Gastrocnemius medialis (tissue), 4 donors: ENCODE results near the gene PRDM5.

Experiments used
- POLR2A ChIP-seq, 2 donors: fragments of 450-650 bp; IDR thresholded peaks; one replicate each; pipeline ENCODE4 v1.6.1; 2017; ENCODE audit warnings: antibody characterized with exemption in 2 of 2, mild to moderate bottlenecking in 2 of 2, moderate library complexity in 2 of 2
- TF ChIP-seq, protein P1 (sequence below), 5 experiments: fragments of 450-650 bp in 3 of 5; fragments of 200-600 bp in 2 of 5; sonication (generic) in 2 of 5; IDR thresholded peaks in 4 of 5; conservative IDR thresholded peaks in 1 of 5; 1 replicate in 4 of 5; 2 replicates in 1 of 5; pipeline ENCODE4 v1.5.1; 2016 to 2019; ENCODE audit warnings: antibody characterized with exemption in 5 of 5, mild to moderate bottlenecking in 3 of 5, moderate library complexity in 3 of 5

GRCh38 chr4:120777459-120777858 lies 145.1 kb downstream of the PRDM5 start:
- TF ChIP-seq, protein P1, sequence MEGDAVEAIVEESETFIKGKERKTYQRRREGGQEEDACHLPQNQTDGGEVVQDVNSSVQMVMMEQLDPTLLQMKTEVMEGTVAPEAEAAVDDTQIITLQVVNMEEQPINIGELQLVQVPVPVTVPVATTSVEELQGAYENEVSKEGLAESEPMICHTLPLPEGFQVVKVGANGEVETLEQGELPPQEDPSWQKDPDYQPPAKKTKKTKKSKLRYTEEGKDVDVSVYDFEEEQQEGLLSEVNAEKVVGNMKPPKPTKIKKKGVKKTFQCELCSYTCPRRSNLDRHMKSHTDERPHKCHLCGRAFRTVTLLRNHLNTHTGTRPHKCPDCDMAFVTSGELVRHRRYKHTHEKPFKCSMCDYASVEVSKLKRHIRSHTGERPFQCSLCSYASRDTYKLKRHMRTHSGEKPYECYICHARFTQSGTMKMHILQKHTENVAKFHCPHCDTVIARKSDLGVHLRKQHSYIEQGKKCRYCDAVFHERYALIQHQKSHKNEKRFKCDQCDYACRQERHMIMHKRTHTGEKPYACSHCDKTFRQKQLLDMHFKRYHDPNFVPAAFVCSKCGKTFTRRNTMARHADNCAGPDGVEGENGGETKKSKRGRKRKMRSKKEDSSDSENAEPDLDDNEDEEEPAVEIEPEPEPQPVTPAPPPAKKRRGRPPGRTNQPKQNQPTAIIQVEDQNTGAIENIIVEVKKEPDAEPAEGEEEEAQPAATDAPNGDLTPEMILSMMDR (IDR thresholded peaks at IDR 0.05 in 4 of 5, conservative IDR thresholded peaks at IDR 0.05 in 1 of 5), result no peak
- no peak for TF ChIP-seq POLR2A (IDR thresholded peaks at IDR 0.05)
